ENCODE results near the gene KRT78. TPM values are rescaled to one million over a fixed set of nuclear protein-coding genes. Genes with fewer than 3 reads are reported as not detected.

KRT78 gene
- total RNA-seq, 1 experiment from 2014 or later = not detected

DNA sequence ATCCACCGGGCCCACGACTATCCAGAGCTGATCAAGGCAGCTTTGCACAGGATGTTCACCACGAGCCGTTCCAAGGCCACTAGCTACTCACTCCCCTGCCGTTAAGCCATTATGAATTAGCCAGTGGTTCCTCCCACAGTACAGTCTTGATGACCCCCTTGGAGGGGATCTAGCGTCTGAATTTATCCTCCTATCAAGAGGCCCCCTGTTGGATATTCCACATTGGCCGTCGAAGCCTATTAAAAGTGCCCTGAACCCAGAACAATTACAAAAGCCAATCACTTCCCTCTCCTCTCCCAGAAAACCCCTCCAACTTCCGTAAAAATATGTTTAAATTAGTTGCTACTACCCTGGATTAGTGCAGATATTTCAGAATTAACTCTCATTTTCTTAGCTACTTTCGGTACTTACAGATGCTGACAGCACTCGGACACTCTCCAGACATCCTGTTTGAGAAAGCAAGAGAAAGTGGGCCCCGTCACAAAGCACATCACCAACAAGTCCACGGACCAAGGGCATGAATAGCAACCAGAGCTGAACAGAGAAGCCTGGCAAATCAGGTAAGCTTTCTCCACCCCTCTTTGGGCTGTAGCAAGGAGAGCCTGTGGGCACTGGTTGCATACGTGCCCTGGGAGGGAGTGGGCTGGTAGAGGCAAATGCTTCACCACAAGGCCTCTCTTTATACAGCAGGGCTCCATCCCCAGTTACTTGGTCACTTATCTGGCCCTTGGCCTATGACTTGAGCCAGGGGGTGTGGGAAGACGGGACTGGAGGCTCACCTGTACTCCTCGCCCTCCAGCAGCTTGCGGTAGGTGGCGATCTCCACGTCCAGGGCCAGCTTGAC is 58.1 kb downstream of the KRT78 start:
- Mint-ChIP-seq H3K27ac (ENCODE audit: low read depth, unreplicated experiment) (no peak overlapping the region), H3K4me3 (ENCODE audit: unreplicated experiment) (no peak overlapping the region), H3K4me1 (ENCODE audit: insufficient read depth, unreplicated experiment) (peaks cover 6% of the 10 kb centered on the region), H3K27me3 (ENCODE audit: insufficient read depth, unreplicated experiment) (peaks cover 6% of the 10 kb centered on the region), H3K36me3 (ENCODE audit: insufficient read depth, unreplicated experiment) (no peaks in the 10 kb centered on the region), H3K9me3 (ENCODE audit: unreplicated experiment) (peaks cover 4% of the 10 kb centered on the region)
- intact Hi-C loops (cut with micrococcal nuclease) = no loop called here
- TF ChIP-seq, protein P1, sequence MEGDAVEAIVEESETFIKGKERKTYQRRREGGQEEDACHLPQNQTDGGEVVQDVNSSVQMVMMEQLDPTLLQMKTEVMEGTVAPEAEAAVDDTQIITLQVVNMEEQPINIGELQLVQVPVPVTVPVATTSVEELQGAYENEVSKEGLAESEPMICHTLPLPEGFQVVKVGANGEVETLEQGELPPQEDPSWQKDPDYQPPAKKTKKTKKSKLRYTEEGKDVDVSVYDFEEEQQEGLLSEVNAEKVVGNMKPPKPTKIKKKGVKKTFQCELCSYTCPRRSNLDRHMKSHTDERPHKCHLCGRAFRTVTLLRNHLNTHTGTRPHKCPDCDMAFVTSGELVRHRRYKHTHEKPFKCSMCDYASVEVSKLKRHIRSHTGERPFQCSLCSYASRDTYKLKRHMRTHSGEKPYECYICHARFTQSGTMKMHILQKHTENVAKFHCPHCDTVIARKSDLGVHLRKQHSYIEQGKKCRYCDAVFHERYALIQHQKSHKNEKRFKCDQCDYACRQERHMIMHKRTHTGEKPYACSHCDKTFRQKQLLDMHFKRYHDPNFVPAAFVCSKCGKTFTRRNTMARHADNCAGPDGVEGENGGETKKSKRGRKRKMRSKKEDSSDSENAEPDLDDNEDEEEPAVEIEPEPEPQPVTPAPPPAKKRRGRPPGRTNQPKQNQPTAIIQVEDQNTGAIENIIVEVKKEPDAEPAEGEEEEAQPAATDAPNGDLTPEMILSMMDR (IDR thresholded peaks at IDR 0.05; ENCODE audit: unreplicated experiment) = no peak
- ChIA-PET CTCF (interaction anchor here (0.6 to 1.1 kb wide), 3 partner anchors 18 to 456 kb away, joined by 3 read pairs; no protein-coding TSS in a partner anchor), POLR2A (no interaction called here)
- no peak for DNase-seq (ENCODE audit: unreplicated experiment)
- BruUV-seq (replicated peaks) = no TSS peak

DNA sequence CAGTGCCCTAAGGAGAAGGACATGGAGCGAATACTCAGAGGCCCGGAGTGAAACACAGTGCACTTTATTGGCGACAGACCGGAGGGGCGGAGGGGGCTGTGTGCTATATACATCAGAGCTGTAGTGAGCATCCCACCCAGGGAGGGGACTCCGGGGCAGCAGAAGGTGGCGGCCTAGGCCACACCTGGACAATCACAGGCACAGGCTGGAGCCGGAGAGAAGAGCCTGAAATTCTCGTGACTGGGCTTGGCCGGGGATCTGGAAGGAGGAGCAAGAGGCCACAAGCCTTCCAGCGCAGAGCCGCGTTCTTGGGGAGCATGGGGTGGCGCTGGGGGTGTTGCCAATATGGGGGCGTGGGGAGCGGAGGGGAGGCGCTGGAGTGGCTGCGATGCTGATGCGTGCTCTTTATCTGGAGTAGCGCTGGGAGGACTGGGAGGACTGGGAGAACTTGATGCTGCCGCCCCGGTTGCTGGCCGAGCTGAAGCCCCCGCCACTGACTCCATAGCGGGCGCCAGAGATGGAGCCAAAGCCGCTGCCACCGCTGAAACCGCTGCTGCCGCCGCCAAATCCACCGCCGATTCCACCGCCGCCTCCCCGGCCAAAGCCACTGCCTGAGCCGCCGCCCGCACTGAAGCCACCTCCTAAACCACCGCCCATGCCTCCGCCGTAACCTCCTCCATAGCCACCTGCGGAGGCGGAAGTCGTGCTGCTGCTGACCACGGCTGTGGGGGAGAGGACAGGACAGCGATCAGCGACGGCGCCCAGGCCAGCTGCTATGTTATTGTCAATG is 59.0 kb downstream of the KRT78 start:
- ChIA-PET POLR2A (no interaction called here), CTCF (interaction anchor here (0.7 kb wide), 1 partner anchor 455 kb away, joined by 3 read pairs; no protein-coding TSS in a partner anchor)
- no peak for DNase-seq (ENCODE audit: unreplicated experiment)
- TF ChIP-seq, protein P1 (IDR thresholded peaks at IDR 0.05; ENCODE audit: unreplicated experiment) = no peak
- H3K9me3 Mint-ChIP-seq (ENCODE audit: unreplicated experiment) = peaks cover 7% of the 10 kb centered on the region
- H3K4me1 Mint-ChIP-seq (ENCODE audit: insufficient read depth, unreplicated experiment) = peaks cover 6% of the 10 kb centered on the region
- no TSS peak for BruUV-seq (replicated peaks)
- H3K36me3 Mint-ChIP-seq (ENCODE audit: insufficient read depth, unreplicated experiment) = no peaks in the 10 kb centered on the region
- H3K27ac Mint-ChIP-seq (ENCODE audit: low read depth, unreplicated experiment) = no peak overlapping the region
- H3K27me3 Mint-ChIP-seq (ENCODE audit: insufficient read depth, unreplicated experiment) = peaks cover 14% of the 10 kb centered on the region
- intact Hi-C loops (cut with micrococcal nuclease) = no loop called here
- no peak overlapping the region for H3K4me3 Mint-ChIP-seq (ENCODE audit: unreplicated experiment)

DNA sequence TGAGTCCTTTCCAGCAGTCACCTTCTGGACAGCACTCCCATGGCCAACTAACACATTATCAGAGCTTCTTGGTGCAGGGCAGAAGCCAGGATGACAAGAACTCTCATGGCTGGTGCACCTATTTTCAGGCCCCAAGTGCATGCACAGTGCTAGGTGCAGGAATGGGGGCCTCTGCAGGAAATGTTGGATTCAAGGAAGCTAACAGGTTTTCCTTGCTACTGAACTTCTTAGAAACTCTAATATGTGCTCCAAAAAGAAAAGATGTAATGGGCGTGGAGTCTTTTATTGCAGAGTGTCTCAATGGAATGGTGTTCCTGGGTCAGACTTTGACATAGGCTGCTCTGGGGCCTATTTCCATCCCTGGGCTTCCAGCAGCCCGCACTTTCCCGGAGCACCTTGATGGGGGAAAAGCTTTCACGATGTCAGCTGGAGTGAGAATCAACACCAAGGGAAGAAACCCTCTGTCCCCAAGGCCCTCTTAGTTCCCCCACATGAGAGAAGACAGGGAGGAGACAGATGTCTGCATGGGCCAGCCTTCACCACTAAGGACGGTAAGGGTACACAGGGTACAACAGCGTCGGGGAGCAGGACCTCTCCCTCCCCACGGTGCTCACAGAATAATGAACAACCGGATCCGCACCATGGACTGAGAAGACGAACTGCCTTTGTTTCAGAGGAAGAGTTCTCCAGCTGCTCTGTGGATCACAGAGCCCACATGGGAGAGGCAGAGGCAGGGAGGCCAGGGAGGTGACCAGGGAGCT is 59.7 kb downstream of the KRT78 start:
- ChIA-PET CTCF (no interaction called here), POLR2A (interaction anchor here (0.6 to 1.9 kb wide), 2 partner anchors 10 to 161 kb away, joined by 3 to 4 read pairs; no protein-coding TSS in a partner anchor)
- Mint-ChIP-seq H3K4me3 (ENCODE audit: unreplicated experiment) (no peak overlapping the region), H3K27ac (ENCODE audit: low read depth, unreplicated experiment) (no peak overlapping the region), H3K9me3 (ENCODE audit: unreplicated experiment) (peaks cover 7% of the 10 kb centered on the region), H3K36me3 (ENCODE audit: insufficient read depth, unreplicated experiment) (no peaks in the 10 kb centered on the region), H3K4me1 (ENCODE audit: insufficient read depth, unreplicated experiment) (no peaks in the 10 kb centered on the region), H3K27me3 (ENCODE audit: insufficient read depth, unreplicated experiment) (peaks cover 22% of the 10 kb centered on the region)
- no TSS peak for BruUV-seq (replicated peaks)
- intact Hi-C loops (cut with micrococcal nuclease) = no loop called here
- TF ChIP-seq, protein P1 (IDR thresholded peaks at IDR 0.05; ENCODE audit: unreplicated experiment) = no peak
- DNase-seq (ENCODE audit: unreplicated experiment) = no peak

Measured in MCF 10A (cell line).